ENCODE measurements around the gene HSBP1L1. TPM values are rescaled to one million over a fixed set of nuclear protein-coding genes. Genes with fewer than 3 reads are reported as not detected.

The HSBP1L1 gene
- total RNA-seq, 1 experiment from 2014 or later, result not detected

DNA sequence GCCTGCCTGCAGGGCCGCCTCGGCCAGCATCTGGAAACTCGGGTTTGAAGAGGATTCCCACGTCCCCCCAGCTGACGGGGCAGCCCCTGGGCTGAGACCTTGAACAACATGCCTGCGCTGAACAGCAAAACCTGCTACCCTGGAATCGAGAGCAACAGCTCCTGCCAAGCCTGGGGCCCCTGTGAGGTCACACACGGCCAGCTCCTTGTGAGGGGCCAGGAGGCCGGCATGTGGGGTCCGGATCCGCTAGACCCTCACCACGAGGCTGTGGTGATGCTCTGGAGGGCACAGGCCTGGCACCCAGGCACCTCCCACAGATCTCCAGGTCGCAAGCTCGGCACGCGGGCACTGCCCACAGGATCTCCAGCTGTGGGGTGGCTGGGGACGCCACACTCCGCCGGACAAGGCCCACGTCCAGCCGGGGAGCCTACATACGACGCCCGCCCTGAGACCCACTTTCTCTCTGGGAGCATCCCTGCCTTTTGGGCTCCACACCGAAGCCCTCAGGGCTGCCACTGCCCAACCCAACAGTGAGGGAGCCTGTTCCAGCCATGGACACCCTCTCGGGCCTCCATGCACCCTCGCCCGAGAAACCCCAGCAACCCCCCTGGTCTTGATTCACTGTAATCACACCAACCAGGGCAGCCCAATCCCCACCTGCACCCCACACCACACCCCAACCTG is 47.1 kb upstream of the HSBP1L1 start:
- H3K56ac ChIP-seq (ENCODE audit: insufficient read length, low read depth, low read length), result no peak overlapping the region
- no peak overlapping the region for H2AFZ ChIP-seq (ENCODE audit: low read length)
- no peak overlapping the region for H2BK5ac ChIP-seq (ENCODE audit: insufficient read length, low read length)
- Mint-ChIP-seq H3K27me3 (ENCODE audit: low read depth) (peaks cover 6% of the 10 kb centered on the region), H3K4me3 (no peak overlapping the region), H3K27ac (peak overlapping the region in 1 of 3 experiments; percentile 27; a peak in 1 of 7 replicates), H3K9me3 (peaks cover 7 to 10% of the 10 kb centered on the region in 2 experiments; a peak in 3 of 5 replicates), H3K4me1 (peaks cover 4 to 9% of the 10 kb centered on the region in 2 experiments; a peak in 3 of 4 replicates), H3K36me3 (ENCODE audit: insufficient read depth in 1 of 3, low read depth in 3 of 3) (peaks cover 2 to 18% (median 8%) of the 10 kb centered on the region in 3 experiments; a peak in 5 of 7 replicates)
- no peak overlapping the region for H2AK5ac ChIP-seq (ENCODE audit: insufficient read length, low read length)
- no peak overlapping the region for H3K18ac ChIP-seq (ENCODE audit: insufficient read length, low read depth, low read length)
- TF ChIP-seq, protein P1, sequence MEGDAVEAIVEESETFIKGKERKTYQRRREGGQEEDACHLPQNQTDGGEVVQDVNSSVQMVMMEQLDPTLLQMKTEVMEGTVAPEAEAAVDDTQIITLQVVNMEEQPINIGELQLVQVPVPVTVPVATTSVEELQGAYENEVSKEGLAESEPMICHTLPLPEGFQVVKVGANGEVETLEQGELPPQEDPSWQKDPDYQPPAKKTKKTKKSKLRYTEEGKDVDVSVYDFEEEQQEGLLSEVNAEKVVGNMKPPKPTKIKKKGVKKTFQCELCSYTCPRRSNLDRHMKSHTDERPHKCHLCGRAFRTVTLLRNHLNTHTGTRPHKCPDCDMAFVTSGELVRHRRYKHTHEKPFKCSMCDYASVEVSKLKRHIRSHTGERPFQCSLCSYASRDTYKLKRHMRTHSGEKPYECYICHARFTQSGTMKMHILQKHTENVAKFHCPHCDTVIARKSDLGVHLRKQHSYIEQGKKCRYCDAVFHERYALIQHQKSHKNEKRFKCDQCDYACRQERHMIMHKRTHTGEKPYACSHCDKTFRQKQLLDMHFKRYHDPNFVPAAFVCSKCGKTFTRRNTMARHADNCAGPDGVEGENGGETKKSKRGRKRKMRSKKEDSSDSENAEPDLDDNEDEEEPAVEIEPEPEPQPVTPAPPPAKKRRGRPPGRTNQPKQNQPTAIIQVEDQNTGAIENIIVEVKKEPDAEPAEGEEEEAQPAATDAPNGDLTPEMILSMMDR (conservative IDR thresholded peaks at IDR 0.05), result no peak
- no peaks in the 10 kb centered on the region for H3K27me3 ChIP-seq (ENCODE audit: insufficient read depth, low read length)
- H3K4me2 ChIP-seq (ENCODE audit: insufficient read depth, insufficient read length, low read length), result no peak overlapping the region
- no peak overlapping the region for H4K91ac ChIP-seq (ENCODE audit: insufficient read length, low read depth, low read length)
- H2BK12ac ChIP-seq (ENCODE audit: insufficient read length, low read depth, low read length), result no peak overlapping the region
- no peaks in the 10 kb centered on the region for H3K79me1 ChIP-seq (ENCODE audit: insufficient read depth, low read depth, low read length, poor library complexity, severe bottlenecking)
- H4K5ac ChIP-seq (ENCODE audit: insufficient read length, low read depth, low read length), result no peak overlapping the region
- no peak overlapping the region for H3K23ac ChIP-seq (ENCODE audit: insufficient read length, low read depth, low read length)
- no peak overlapping the region for H2BK120ac ChIP-seq (ENCODE audit: low read depth, low read length, poor library complexity, severe bottlenecking)
- no peak overlapping the region for H2BK15ac ChIP-seq (ENCODE audit: low read depth, low read length)
- no peak overlapping the region for H3K9ac ChIP-seq (ENCODE audit: extremely low read depth, insufficient read length, low read length)
- no peak overlapping the region for H3T11ph ChIP-seq (ENCODE audit: low read length)
- H3K4me1 ChIP-seq (ENCODE audit: insufficient read depth, low read length), result no peaks in the 10 kb centered on the region
- no peaks in the 10 kb centered on the region for H3K79me2 ChIP-seq (ENCODE audit: insufficient read depth, low read length)
- H3K27ac ChIP-seq (ENCODE audit: insufficient read length, low read depth, low read length), result no peak overlapping the region
- no peak overlapping the region for H4K8ac ChIP-seq (replicated peaks; ENCODE audit: insufficient read length, low read depth, low read length)
- no peak overlapping the region; the same call in 1 of the 2 replicates for H3K14ac ChIP-seq (ENCODE audit: insufficient read depth, low read length)
- no CpG with 5 or more reads among the region's 28 CpGs for WGBS (ENCODE audit: extremely low coverage, insufficient read length, low lambda C conversion rate)
- H4K20me1 ChIP-seq (ENCODE audit: control insufficient read depth, insufficient read depth, insufficient read length), result no peaks in the 10 kb centered on the region
- no peak overlapping the region for H3K4ac ChIP-seq (ENCODE audit: low read depth, low read length)
- H3K23me2 ChIP-seq (ENCODE audit: insufficient read length, low read depth, low read length, poor library complexity, severe bottlenecking), result no peaks in the 10 kb centered on the region
- DNase-seq, result peak; percentile 19
- no peak overlapping the region for H2BK20ac ChIP-seq (ENCODE audit: low read depth, low read length, poor library complexity, severe bottlenecking)
- no peaks in the 10 kb centered on the region for H3K9me3 ChIP-seq (ENCODE audit: control insufficient read depth, low read depth, low read length)
